AG08396 (cell line): ENCODE data around the gene SLC50A1.
"Not testable (repeated sequence)": the region's sequence is repeated elsewhere in the genome, so short reads cannot be mapped to it uniquely, and the experiment has no call there.

ENCODE experiments used
- DNase-seq: peaks from one replicate; pipeline ENCODE4 v3.0.0; 2012; ENCODE audit warnings: low spot score, mixed read lengths

Gene SLC50A1

DNA sequence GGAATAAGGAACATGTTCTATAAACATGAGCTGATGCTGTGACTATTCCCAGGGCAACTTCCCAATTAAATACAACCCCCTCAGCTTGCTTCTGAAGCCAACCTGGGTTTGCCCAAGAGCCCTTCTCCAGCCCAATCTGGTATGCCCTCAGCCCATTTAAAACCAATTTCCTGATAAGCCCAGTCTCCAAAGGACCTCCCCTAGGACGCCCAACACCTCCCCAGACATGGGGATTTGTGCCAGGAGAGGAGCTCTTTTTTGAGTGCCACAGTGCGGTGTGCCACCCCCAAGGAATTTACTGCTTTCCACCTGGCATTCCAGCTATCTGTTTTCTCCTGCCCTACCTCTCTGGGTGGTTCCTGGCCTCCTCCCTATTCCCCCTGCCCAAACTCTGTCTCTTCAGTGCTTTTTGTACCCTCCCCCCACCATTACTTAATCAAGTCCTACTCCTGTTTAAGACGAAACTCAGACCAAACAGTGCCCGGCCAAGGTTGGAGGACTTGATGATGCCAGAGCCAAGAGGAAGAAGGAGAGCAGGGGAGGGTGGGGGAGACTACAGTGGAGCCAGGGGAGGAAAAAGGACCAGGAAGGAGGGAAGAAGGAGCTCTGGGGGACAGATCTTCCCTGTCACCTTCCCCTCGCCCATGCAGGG, 19.4 kb upstream of the SLC50A1 start:
- DNase-seq = no peak

DNA sequence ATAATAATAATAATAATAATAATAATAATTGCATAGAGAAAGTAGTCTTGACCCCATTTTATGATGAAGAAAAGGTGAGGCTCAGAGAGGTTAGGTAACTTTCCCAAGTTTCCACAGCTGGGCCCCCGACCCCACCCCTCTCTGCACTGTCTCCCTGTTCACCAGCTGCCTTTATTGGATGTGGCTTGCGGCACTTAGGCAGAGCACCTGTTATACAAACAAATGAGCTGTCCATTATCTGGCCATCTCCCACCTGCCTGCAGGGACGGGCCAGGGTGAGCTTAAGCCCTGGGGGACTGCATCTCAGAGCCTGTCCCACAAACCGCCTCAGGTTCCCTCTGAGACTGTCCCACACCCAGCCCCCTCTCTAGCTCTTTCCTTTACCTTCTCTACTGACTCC, 18.0 kb upstream of the SLC50A1 start:
- DNase-seq = no peak

DNA sequence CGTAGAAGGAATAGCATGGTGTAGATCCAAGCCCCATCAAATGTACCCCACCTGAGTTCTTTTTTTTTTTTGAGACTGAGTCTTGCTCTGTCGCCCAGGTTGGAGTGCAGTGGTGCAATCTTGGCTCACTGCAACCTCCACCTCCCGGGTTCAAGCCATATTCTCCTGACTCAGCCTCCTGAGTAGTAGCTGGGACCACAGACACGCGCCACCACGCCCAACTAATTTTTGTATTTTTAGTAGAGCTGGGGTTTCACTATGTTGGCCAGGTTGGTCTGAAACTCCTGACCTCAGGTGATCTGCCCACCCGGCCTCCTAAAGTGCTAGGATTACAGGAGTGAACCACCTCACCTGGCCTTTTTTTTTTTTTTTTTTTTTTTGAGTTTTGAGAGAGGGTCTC, 17.6 kb upstream of the SLC50A1 start:
- not testable (repeated sequence) for DNase-seq

DNA sequence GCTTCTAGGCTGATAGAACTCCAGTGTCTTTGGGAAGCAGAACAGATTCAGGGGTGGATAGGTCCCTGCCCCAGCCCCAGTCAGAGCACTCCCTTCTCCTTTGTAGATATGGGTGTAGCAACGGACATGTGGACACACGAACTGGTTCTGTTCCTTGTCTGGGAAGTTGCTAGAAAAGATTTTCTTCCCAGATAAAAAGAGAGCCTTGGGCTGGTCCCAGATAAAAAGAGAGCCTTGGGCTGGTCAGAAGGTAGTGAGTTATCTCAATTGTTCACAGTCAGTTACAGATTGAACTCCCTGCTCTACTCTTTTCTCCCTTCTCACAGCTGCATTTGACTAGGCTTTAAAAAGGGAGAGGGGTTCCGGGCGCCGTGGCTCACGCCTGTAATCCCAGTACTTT, 15.4 kb upstream of the SLC50A1 start:
- DNase-seq = no peak

DNA sequence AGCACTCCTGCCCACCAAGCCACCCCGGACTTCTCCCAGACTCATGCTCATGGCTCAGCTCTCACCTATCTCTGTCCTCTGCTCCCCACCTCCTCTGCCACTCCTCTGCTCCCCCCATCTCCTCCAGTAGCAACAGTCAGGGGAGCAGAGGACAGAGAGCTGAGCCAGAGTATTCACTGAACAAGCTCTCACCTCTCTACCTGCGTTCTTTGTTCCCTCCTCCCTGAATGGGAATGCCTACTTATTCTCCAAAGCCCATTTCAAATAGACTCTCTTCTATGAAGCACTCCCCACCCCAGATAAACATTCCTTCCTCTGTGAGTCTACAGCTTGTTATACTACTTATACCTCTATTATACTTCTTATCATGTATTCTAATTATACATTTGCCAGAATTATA, 14.4 kb upstream of the SLC50A1 start:
- DNase-seq = peak; percentile 1

DNA sequence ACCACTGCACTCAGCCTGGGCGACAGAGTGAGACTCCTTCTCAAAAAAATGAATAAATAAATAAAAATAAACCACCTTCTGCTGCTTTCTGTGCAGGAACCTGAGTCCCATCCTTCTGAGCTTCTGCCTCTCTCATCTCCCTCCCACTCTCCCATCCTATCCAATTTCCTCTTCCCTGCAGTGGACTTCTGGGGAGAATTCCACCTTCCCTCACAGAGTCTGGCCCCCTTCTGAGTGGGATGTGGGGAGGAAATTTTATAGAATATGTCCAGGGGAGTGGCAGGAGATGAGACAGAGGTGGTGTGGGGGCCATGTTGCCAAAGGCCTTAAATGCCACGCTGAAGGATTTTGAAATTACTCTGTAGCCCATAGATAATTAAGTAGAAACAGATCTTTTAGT, 13.3 kb upstream of the SLC50A1 start:
- peak; percentile 0 for DNase-seq

DNA sequence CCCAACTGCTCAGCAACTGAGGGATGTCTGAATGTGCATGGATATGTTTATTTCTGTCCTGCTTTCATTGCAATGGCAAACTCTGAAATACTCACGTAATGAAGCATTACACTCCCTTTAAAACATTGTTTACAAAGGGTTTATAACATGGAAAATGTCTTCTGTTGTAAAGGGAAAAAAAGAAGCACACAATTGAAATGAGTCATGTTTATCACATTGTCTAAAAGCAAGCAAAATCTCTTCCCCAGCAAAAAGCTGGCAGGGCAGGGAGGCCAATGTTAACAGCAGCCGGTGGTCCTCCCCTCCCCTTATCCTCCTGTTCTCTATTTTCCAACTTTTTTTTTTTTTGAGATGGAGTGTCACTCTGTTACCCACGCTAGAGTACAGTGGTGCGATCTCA, 11.9 kb upstream of the SLC50A1 start:
- no peak for DNase-seq

DNA sequence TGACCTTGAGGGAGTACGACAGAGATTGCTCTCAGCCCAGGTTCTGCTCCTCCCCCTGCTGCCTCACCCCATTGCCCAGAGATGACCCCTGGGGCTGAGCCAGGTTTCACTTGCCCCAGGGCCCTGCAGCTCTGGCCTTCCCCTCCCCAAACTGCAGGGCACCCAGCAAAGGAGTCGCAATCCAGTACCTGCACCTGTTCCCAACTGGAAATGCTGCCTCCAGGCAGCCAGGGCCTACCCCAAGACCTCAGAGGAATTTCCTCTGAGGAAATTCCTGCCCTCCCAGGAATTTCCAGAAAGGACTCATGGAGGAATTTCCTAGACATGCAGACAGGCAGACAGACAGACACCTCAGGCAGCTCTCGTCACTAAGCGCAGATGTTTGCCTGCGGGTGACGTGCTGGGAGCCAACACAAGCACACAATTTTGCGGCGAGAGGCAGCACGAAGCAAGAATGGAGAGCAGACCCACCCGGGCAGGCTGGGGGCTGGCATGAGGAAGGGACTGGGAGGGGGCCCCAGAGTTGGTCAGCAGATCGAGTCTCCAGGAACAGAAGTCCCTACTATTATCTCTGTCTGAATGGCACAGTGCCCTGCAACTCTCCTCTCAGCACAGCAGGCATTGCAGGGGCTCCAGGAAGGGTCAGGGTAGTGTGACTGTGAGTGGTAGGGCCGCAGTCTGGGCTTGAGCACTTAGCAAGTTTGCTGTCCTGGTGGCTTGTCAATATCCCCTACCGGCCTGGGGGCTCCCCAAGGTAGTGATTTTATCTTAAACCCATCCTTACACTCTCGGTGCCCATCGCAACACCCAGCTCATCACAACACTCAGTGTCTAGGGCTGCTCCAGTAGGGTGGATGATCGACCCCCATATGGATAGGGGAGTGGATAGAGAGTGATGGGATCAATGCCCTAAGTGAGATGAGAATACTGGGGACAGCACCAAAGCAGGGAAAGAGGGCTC, 10.9 kb upstream of the SLC50A1 start:
- no peak for DNase-seq

DNA sequence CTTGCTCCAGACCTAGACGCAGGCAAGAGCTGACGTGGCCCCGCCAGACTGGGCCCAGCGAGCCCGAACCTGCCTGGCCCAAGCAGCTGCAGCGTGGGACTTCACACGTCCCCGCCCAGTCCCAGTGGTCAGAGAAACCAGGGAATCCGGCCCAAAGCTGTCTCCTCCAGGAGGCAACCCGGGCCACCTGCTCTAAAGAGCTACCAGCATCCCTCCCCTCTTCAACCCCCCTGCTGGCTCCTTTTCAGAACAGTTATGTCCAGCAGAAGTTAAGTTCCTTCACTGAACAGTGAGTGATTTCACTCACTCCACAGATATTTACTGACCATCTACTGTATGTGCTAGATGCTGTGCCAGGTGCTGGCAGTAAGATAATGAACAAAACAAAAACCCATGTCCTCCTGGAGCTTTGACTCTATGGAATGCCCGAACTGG, 10.1 kb upstream of the SLC50A1 start:
- DNase-seq = no peak

DNA sequence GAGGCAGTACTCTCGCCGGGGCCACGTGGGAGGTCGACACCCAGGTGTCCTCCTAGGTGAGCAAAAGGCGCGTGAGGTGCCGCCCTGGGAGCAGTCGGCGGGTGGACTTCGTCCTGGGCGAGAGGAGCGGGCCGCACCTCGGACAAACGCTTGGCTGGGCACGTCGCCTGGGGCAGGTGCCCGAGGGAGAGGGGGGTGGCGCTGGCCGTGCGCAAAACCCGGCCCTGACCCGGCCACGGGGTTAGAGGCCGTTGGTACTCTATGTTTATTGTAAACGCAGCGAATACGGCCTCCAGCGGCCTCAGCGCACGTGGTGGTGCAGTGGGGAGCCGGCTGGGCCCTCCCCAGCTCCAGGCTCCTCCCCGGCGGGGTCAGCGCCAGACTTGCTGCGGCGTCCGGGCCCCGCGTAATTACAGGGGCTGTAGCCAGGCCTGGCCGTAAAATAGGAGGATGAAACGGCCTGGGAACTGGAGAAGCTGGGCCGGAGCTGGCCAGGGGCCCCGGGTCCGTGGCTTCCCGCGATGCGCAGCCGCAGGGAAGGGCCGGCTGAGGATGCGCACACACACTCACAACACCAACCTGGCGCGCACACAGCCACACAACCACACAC, 9.6 kb upstream of the SLC50A1 start:
- DNase-seq = no peak

DNA sequence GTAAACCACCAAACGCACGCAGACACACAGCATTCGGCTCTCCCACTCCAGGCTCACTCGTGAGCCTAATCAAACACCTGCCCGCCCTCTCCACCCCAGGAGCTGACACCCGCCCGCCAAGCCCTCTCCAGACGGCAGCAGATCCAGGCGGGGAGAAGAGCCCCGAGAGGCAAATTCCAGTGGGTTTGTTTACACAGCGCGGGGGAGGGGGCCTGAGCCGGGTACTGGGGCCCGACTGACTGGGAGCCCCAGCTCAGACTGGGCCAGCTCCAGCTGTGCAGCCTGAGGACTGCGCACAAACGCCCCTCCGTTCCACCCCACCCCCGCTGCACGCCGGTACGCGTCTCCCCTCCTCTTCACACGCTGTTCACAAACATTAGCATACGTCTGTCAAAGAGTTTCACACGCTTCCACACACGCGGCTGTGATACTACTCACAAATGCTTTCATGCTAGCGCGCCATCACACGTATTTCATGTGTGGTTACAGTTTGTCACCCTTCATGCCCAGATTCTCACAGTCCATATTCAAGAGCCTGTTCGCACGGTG, 9.0 kb upstream of the SLC50A1 start:
- no peak for DNase-seq

DNA sequence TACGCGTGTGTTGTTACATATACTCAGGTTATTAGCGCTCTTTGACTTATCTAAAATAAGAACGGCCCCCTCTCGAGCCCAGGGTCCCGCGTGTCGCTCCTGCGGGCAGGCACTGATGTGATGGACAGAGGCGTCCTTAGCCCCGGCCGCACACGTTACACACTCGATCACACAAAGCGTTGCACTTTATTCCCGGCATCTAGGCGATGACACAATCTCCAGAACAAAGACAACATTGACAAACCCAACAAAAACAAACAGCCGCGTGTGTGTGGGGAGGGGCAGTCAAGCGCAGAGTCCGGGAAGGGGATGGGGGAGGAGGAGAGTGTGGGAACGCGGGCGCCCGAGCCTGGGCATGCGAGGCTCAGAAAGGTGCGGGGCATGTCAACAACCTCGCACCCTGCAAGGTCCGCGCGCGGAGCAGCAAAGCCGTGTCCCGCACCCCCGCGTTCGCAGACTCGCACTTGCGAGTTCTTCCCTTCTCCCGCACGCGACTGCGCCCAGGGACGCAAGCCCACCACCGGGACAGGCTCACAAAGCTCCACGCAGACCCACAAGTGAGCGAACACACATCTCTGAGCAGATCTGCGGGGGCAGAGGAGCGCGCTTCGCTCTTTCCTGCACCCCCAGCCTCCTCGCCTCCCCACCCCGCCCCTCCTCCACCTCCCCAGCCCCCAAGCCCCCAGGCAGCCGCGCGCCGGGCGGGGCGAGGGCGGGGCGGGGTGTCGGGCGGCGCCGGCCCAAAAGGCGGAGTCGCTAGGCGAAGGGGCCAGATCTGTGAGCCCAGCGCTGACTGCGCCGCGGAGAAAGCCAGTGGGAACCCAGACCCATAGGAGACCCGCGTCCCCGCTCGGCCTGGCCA, 8.3 kb upstream of the SLC50A1 start, which contains the start of gene EFNA1:
Gene EFNA1, plus strand, starts transcription at position 772 of the 862 bp plus-strand sequence. CDS start 102 bp downstream, outside the sequence.
- DNase-seq = peak; percentile 58

DNA sequence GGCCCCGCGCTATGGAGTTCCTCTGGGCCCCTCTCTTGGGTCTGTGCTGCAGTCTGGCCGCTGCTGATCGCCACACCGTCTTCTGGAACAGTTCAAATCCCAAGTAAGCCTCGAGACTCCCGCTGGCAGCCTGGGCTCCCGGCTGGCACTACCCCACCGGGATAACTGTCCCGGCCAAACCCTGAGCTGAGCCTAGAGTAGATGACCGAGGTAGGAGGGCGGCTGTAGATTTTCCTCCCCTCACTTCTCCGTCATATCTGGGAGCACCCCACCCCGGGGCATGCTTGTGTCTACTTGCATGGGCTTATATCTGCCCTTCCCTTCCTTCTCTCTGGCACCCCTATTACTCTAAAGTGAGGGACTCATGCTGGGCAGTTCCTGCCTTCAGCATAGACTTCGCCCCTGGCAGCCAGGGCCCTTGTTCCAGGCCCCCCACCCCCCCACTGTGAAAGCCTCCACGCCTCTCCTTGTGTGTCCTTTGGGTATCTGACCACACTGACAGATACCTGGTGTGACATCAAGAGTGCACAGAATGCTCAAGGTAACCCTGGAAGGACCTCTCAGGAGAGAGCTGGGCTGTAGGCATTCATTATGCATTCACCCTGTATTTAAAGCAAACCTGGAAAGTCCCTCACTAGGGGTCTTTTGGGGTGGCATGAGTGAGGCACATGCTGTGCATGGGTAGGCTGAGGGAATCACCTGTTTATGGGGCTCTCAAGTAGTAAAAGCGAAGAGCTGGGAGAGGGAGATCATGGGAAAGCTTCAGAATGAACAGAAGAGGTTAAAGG, 7.5 kb upstream of the SLC50A1 start:
- DNase-seq = no peak

DNA sequence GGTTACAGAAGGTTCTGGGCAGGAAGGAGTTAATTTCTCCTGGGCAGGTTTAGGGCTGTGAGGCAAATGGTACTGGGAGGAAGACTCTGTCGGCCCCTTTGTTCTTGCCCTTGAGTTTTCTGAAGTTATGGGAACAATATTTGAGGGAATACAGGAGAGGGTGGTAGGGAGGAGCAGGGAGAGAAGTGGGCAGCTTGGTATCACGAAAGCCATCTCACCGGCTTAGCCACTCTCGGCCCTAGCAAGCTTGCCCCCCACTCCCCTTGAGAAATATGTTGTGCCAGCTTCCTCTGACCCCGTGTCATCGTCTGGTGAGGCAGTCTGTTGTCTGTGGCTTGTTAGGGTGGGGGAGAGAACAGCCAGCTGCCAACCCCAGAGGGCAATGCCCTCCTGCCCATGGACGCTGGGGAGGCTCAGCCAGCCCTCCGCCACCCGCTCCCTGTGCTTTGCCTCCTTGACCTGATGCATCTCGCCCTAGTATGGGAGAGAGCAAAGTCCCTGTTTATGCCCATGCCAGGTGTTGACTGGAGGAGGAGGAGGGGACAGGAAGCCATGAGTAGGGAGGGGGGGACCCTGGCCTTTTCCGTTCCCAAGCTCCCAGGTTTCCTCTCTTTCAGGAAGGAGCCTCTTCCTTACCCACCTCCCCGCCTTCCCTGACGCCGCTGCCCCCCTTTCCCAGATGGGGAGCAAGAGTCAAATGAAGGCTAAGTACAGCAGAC, 6.7 kb upstream of the SLC50A1 start:
- DNase-seq = no peak

DNA sequence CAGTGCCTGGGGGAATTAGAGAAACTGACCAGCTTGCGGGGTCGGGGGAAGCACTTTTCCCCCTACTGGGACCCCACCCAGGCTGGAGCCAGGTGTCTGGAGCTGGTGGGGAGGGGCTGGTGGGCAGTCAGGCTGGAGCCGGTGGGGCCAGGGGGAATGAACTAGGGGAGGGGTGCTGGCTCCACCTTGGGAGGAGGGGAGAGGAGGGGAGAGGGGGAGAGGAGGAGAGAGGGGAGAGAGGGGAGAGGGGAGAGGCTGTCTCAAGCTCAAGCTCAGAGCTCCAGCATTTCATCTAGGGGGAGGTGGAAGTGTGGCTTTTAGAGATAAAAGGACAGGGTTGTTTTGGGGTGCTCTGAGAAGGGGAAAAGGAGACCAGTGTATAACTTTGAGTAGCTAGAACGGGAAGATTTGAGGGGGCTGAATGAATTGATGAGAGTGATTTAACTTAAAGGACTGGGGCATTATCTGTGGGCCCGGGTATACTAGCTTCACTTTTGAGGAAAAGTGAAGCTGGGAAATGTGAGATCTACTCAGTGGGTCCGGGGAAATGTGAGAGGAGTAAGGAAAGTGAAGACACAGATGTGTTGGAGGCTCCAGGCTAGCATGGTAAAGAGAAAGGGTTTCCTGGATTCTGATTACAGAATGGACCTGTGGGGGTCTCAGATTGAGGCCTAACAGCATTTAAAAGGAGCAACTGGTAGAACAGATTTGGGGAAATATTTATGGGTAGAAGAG, 5.2 kb upstream of the SLC50A1 start:
- DNase-seq = no peak

DNA sequence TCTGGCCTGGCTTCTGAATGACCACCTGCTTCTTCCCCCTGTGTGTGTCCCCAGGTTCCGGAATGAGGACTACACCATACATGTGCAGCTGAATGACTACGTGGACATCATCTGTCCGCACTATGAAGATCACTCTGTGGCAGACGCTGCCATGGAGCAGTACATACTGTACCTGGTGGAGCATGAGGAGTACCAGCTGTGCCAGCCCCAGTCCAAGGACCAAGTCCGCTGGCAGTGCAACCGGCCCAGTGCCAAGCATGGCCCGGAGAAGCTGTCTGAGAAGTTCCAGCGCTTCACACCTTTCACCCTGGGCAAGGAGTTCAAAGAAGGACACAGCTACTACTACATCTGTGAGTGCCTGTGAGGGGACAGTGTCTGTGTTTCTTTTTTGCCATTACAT, 4.4 kb upstream of the SLC50A1 start:
- no peak for DNase-seq

DNA sequence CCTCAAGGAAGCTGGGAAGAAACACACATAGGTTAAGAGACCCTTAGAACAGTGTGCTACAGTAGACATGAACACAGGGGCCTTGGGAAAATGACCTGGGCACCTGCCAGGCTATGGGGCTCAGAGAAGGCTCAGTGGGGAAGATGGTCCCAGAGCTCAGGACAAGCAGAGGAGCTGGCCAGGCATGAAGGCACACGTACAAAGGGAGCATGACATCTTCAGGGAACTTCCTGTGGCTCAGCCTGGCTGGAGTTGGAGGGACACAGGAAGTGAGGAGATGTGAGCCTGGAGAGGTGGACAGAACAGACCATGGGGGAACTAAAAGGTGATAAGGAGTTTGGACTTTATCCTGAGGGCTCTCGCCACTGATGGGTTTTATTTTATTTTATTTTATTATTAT, 3.8 kb upstream of the SLC50A1 start:
- no peak for DNase-seq

DNA sequence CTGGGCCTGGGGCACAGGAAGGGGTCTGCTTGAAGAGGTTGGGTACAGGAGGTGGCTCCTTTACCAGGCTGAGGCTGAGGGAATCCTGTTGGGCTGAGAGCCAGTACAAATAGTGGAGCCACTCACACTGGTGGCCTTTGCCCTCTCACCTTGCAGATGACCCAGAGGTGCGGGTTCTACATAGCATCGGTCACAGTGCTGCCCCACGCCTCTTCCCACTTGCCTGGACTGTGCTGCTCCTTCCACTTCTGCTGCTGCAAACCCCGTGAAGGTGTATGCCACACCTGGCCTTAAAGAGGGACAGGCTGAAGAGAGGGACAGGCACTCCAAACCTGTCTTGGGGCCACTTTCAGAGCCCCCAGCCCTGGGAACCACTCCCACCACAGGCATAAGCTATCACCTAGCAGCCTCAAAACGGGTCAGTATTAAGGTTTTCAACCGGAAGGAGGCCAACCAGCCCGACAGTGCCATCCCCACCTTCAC, 1.8 kb upstream of the SLC50A1 start:
- no peak for DNase-seq

DNA sequence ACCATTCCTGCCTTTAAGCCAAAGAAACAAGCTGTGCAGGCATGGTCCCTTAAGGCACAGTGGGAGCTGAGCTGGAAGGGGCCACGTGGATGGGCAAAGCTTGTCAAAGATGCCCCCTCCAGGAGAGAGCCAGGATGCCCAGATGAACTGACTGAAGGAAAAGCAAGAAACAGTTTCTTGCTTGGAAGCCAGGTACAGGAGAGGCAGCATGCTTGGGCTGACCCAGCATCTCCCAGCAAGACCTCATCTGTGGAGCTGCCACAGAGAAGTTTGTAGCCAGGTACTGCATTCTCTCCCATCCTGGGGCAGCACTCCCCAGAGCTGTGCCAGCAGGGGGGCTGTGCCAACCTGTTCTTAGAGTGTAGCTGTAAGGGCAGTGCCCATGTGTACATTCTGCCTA, 1.3 kb upstream of the SLC50A1 start:
- DNase-seq = no peak
